SK-N-SH (cell line): Measurements from ENCODE around the gene ELMO1.

Experiments
- EP300 ChIP-seq, 2 experiments: IDR thresholded peaks; 2 replicates each; pipeline versions ENCODE4 v1.4.0 to v1.6.1; 2012; ENCODE audit warnings: borderline replicate concordance in 1 of 2, low read depth in 1 of 2, low read length in 1 of 2
- EZH2phosphoT487 ChIP-seq: fragments of 200-600 bp; sonication (generic); IDR thresholded peaks from 2 replicates; pipeline ENCODE4 v1.6.1; 2017; ENCODE audit warnings: low read depth, mixed run types, mild to moderate bottlenecking, antibody characterized with exemption, moderate library complexity, borderline replicate concordance
- JUND ChIP-seq: IDR thresholded peaks from 2 replicates; pipeline ENCODE4 v1.4.0; 2012
- MXI1 ChIP-seq: IDR thresholded peaks from 2 replicates; pipeline ENCODE4 v1.6.1; 2012; ENCODE audit warnings: mild to moderate bottlenecking, low read depth, low read length, improper control_type of control experiment
- NRF1 ChIP-seq: IDR thresholded peaks from 2 replicates; pipeline ENCODE4 v1.6.1; 2012; ENCODE audit warnings: low read depth, mild to moderate bottlenecking, low read length
- POLR2AphosphoS5 ChIP-seq: IDR thresholded peaks from 2 replicates; pipeline ENCODE4 v1.6.1; 2012; ENCODE audit warnings: low read depth, low read length
- RAD21 ChIP-seq: IDR thresholded peaks from 2 replicates; pipeline ENCODE4 v1.6.1; 2012; ENCODE audit warnings: mild to moderate bottlenecking, low read length
- YY1 ChIP-seq: IDR thresholded peaks from 2 replicates; pipeline ENCODE4 v1.4.0; 2012; ENCODE audit warnings: low read depth, mild to moderate bottlenecking
- TF ChIP-seq, protein P1 (sequence below): fragments of 200-600 bp; sonication (generic); IDR thresholded peaks from 2 replicates; pipeline ENCODE4 v1.6.1; 2017; ENCODE audit warnings: antibody characterized with exemption, mild to moderate bottlenecking, moderate library complexity
- TF ChIP-seq, protein P2 (sequence below): IDR thresholded peaks from 2 replicates; pipeline ENCODE4 v1.6.1; 2012; ENCODE audit warnings: mild to moderate bottlenecking, low read depth, low read length, moderate library complexity
- TF ChIP-seq, protein P3 (sequence below): fragments of 150-350 bp; IDR thresholded peaks from 2 replicates; pipeline ENCODE4 v1.6.1; 2016; ENCODE audit warnings: mild to moderate bottlenecking, low read depth, low read length

DNA sequence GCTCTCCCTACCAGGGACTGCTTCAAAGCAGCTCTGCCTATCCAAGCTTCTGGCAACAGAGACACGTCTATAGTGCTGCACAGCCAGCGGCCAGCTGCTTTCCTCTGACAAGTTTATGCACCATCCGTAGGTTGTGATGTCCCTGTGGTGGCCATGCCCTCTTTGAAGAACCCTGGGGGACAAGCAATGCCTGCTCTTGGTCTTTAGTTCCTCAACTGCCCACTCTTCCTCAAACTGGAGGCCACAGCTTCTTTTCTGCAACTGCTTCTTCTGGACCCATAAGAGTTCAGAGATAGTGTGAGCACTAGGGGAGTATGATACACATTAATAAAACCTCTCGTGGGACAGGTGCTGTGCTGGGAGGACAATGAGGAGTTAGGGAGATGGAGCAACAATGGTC, 164.9 kb downstream of the ELMO1 start:
- TF ChIP-seq, protein P1, sequence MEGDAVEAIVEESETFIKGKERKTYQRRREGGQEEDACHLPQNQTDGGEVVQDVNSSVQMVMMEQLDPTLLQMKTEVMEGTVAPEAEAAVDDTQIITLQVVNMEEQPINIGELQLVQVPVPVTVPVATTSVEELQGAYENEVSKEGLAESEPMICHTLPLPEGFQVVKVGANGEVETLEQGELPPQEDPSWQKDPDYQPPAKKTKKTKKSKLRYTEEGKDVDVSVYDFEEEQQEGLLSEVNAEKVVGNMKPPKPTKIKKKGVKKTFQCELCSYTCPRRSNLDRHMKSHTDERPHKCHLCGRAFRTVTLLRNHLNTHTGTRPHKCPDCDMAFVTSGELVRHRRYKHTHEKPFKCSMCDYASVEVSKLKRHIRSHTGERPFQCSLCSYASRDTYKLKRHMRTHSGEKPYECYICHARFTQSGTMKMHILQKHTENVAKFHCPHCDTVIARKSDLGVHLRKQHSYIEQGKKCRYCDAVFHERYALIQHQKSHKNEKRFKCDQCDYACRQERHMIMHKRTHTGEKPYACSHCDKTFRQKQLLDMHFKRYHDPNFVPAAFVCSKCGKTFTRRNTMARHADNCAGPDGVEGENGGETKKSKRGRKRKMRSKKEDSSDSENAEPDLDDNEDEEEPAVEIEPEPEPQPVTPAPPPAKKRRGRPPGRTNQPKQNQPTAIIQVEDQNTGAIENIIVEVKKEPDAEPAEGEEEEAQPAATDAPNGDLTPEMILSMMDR, result no peak
- no peak for TF ChIP-seq EP300 (IDR thresholded peaks at IDR 0.05; ENCODE audit: borderline replicate concordance in 1 of 2, low read depth in 1 of 2, low read length in 1 of 2)
- no peak for TF ChIP-seq RAD21
- TF ChIP-seq POLR2AphosphoS5, result no peak
- TF ChIP-seq EZH2phosphoT487, result no peak
- TF ChIP-seq, protein P2, sequence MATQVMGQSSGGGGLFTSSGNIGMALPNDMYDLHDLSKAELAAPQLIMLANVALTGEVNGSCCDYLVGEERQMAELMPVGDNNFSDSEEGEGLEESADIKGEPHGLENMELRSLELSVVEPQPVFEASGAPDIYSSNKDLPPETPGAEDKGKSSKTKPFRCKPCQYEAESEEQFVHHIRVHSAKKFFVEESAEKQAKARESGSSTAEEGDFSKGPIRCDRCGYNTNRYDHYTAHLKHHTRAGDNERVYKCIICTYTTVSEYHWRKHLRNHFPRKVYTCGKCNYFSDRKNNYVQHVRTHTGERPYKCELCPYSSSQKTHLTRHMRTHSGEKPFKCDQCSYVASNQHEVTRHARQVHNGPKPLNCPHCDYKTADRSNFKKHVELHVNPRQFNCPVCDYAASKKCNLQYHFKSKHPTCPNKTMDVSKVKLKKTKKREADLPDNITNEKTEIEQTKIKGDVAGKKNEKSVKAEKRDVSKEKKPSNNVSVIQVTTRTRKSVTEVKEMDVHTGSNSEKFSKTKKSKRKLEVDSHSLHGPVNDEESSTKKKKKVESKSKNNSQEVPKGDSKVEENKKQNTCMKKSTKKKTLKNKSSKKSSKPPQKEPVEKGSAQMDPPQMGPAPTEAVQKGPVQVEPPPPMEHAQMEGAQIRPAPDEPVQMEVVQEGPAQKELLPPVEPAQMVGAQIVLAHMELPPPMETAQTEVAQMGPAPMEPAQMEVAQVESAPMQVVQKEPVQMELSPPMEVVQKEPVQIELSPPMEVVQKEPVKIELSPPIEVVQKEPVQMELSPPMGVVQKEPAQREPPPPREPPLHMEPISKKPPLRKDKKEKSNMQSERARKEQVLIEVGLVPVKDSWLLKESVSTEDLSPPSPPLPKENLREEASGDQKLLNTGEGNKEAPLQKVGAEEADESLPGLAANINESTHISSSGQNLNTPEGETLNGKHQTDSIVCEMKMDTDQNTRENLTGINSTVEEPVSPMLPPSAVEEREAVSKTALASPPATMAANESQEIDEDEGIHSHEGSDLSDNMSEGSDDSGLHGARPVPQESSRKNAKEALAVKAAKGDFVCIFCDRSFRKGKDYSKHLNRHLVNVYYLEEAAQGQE, result no peak
- no peak for TF ChIP-seq MXI1
- TF ChIP-seq YY1, result no peak
- no peak for TF ChIP-seq JUND
- TF ChIP-seq, protein P3, sequence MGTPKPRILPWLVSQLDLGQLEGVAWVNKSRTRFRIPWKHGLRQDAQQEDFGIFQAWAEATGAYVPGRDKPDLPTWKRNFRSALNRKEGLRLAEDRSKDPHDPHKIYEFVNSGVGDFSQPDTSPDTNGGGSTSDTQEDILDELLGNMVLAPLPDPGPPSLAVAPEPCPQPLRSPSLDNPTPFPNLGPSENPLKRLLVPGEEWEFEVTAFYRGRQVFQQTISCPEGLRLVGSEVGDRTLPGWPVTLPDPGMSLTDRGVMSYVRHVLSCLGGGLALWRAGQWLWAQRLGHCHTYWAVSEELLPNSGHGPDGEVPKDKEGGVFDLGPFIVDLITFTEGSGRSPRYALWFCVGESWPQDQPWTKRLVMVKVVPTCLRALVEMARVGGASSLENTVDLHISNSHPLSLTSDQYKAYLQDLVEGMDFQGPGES, result no peak
- TF ChIP-seq NRF1, result no peak
